DND-41 (cell line): ENCODE results near the gene ACSM2A.
"Not testable (repeated sequence)": the region's sequence is repeated elsewhere in the genome, so short reads cannot be mapped to it uniquely, and the experiment has no call there.

Experiments
- ATAC-seq: fragments of 200-7000 bp; cut with Tn5 transposase; 3 replicates; pipeline ENCODE4 v1.9.1; 2021; ENCODE audit warnings: low read depth; ENCODE audit not compliant: insufficient read depth
- DNase-seq: peaks from one replicate; pipeline ENCODE4 v3.0.0-alpha.2; 2020
- H2AFZ ChIP-seq: 2 replicates; pipeline ENCODE4 v1.6.0; 2012; ENCODE audit warnings: low read depth, low read length
- H3K27ac ChIP-seq: 2 replicates; pipeline ENCODE4 v1.5.1; 2012; ENCODE audit warnings: low read length, inconsistent platforms
- H3K27me3 ChIP-seq: fragments of 200-600 bp; sonication (generic); 2 replicates; pipeline ENCODE4 v1.6.0; 2012; ENCODE audit warnings: low read length, mild to moderate bottlenecking, inconsistent platforms; ENCODE audit not compliant: insufficient read depth, poor library complexity
- H3K36me3 ChIP-seq: 2 replicates; pipeline ENCODE4 v1.5.1; 2012; ENCODE audit warnings: low read length, inconsistent platforms; ENCODE audit not compliant: insufficient read depth
- H3K4me1 ChIP-seq: 2 replicates; pipeline ENCODE4 v1.5.1; 2012; ENCODE audit warnings: mild to moderate bottlenecking, low read length; ENCODE audit not compliant: insufficient read depth
- H3K4me2 ChIP-seq: 2 replicates; pipeline ENCODE4 v1.6.0; 2012; ENCODE audit warnings: mild to moderate bottlenecking, moderate library complexity, low read length, inconsistent platforms; ENCODE audit not compliant: insufficient read depth
- H3K4me3 ChIP-seq, 2 experiments: fragments of 200-600 bp in 1 of 2; shearing (Covaris generic) in 1 of 2; 2 replicates each; pipeline ENCODE4 v1.5.1; 2012 to 2016; ENCODE audit warnings: inconsistent platforms in 2 of 2, low read length in 2 of 2, mild to moderate bottlenecking in 2 of 2, low read depth in 1 of 2, moderate library complexity in 1 of 2
- H3K79me2 ChIP-seq: 2 replicates; pipeline ENCODE4 v1.6.0; 2012; ENCODE audit warnings: low read length, inconsistent platforms; ENCODE audit not compliant: insufficient read depth
- H3K9ac ChIP-seq: 2 replicates; pipeline ENCODE4 v1.6.0; 2012; ENCODE audit warnings: low read depth, mild to moderate bottlenecking, inconsistent platforms, low read length, moderate library complexity
- H3K9me3 ChIP-seq: 2 replicates; pipeline ENCODE4 v1.5.1; 2012; ENCODE audit warnings: low read length, moderate library complexity, mild to moderate bottlenecking, inconsistent platforms; ENCODE audit not compliant: insufficient read depth, severe bottlenecking
- H4K20me1 ChIP-seq: 2 replicates; pipeline ENCODE4 v1.6.0; 2012; ENCODE audit warnings: low read length; ENCODE audit not compliant: insufficient read depth
- CTCF ChIP-seq: IDR thresholded peaks from 2 replicates; pipeline ENCODE4 v1.5.1; 2012; ENCODE audit warnings: borderline replicate concordance, low read length, moderate library complexity, mild to moderate bottlenecking; ENCODE audit not compliant: poor library complexity, severe bottlenecking; ENCODE audit errors: extremely low read depth
- EZH2 ChIP-seq: IDR thresholded peaks from 3 replicates; pipeline ENCODE4 v1.6.1; 2012; ENCODE audit warnings: borderline replicate concordance, low read depth, mild to moderate bottlenecking, moderate library complexity, low read length, inconsistent platforms; ENCODE audit not compliant: severe bottlenecking

The ACSM2A gene

GRCh38 chr16:20520103-20520502, 68.8 kb downstream of the ACSM2A start:
- ATAC-seq = no peak

GRCh38 chr16:20531795-20532194, 80.5 kb downstream of the ACSM2A start:
- H4K20me1 ChIP-seq, H3K36me3 ChIP-seq, H3K27ac ChIP-seq, H3K9ac ChIP-seq, ATAC-seq, DNase-seq, H3K27me3 ChIP-seq, H3K9me3 ChIP-seq, H3K4me2 ChIP-seq, H3K79me2 ChIP-seq, H3K4me1 ChIP-seq, H2AFZ ChIP-seq, H3K4me3 ChIP-seq: not testable (repeated sequence)

More at GRCh38 chr16:20520103-20520502, 68.8 kb downstream of the ACSM2A start:
- H3K36me3 ChIP-seq = no peaks in the 10 kb centered on the region
- no peaks in the 10 kb centered on the region for H3K79me2 ChIP-seq
- H3K9ac ChIP-seq = no peak overlapping the region
- TF ChIP-seq CTCF (no peak), EZH2 (no peak)
- no peaks in the 10 kb centered on the region for H4K20me1 ChIP-seq
- no peaks in the 10 kb centered on the region for H3K27me3 ChIP-seq
- H3K4me3 ChIP-seq = no peak overlapping the region
- no peaks in the 10 kb centered on the region for H3K9me3 ChIP-seq
- no peaks in the 10 kb centered on the region for H3K4me1 ChIP-seq
- H3K4me2 ChIP-seq = no peak overlapping the region
- no peak overlapping the region for H2AFZ ChIP-seq
- no peak overlapping the region for H3K27ac ChIP-seq
- DNase-seq = no peak

GRCh38 chr16:20532284-20532792, 81.0 kb downstream of the ACSM2A start:
- not testable (repeated sequence) for H4K20me1 ChIP-seq, H3K4me1 ChIP-seq, H3K9ac ChIP-seq, ATAC-seq, H3K27me3 ChIP-seq, H3K27ac ChIP-seq, H3K79me2 ChIP-seq, H3K9me3 ChIP-seq, H2AFZ ChIP-seq, H3K36me3 ChIP-seq, DNase-seq, H3K4me2 ChIP-seq, H3K4me3 ChIP-seq

- not testable (repeated sequence) for H3K4me3 ChIP-seq, H3K36me3 ChIP-seq
These were observed 85.3 kb downstream of the ACSM2A start for GRCh38 chr16:20536669-20537068.

More at GRCh38 chr16:20536669-20537068, 85.3 kb downstream of the ACSM2A start:
- H3K4me1 ChIP-seq, H3K79me2 ChIP-seq, H3K9ac ChIP-seq, H3K27ac ChIP-seq, H3K27me3 ChIP-seq, H3K4me2 ChIP-seq, H4K20me1 ChIP-seq, ATAC-seq, H2AFZ ChIP-seq, DNase-seq, H3K9me3 ChIP-seq: not testable (repeated sequence)
